ENCODE data around the gene ATP9A.
"Not testable (repeated sequence)": the region's sequence is repeated elsewhere in the genome, so short reads cannot be mapped to it uniquely, and the experiment has no call there.

ATP9A gene

DNA sequence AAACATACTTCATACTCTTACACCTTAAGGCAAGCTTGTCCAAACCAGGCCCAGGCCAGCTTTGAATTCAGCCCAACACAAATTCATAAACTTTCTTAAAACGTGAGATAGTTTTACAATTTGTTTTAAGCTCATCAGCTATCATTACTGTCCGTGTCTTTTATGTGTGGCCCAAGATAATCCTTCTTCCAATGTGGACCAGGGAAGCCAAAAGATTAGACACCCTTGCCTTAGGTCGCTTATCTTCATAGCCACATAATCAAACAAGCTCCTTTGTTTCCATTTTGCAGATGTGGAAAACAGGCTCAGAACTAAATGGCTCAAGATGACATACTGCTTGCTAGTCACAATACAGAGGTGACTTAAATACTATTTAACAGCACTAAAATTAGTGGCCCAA, 28.1 kb upstream of the ATP9A start:
- DNase-seq = no peak

DNA sequence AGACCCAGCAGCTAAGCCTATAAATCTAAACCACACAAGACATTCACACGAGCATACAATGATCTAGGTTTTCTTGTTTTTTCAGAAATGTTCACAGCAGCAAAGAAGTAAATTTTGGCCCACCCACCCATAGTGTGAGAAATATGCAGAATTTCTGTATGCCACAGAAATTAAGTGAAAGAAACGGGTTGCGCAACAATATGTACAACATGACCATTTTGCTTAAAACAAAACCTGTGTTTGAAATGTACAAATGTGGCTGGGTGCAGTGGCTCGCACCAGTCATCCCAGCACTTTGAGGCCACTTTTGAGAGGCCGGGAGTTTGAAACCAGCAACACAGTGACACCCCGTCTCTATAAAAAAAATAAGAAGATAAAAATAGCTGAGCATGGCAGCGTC, 24.8 kb upstream of the ATP9A start:
- no peak for DNase-seq

GRCh38 chr20:51791626-51792025, 23.4 kb upstream of the ATP9A start:
- no peak for DNase-seq

DNA sequence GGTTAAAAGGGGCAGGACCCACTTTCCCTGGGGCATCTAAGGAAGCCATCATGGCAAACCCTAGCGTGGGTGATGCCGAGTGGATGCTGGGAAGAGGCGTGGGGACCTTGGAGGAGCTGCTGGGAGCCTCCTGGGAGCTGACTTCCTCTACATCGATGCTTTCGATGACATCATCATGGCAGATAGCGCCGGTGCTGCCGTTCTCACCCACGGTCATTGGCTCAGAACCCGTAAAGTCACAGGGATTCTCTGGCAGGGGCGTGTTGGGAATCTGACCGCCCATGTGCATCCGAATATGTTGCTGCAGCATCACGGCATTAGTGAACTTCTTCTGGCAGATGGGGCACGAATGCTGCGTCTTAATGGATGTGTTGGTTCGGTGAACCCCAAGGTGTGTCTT, 22.1 kb upstream of the ATP9A start:
- DNase-seq = no peak

DNA sequence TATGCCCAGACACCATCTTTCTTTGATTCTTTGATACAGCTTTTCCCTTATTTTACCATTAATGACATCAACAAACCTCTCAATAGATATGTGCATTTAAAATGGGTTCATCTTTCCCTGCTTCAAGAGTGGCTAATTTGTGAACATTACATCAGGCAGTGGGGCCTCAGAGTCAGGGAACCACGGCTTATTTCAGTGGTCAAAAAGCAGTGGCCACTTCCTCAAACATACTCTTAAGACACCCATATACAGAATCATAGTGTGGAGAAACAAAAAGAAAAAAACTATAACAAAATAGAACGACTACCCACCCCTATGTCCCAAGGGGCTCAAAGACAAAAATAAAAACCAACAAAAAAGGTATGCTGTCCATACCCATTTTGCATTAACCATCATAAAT, 21.2 kb upstream of the ATP9A start:
- no peak for DNase-seq

- no peak for DNase-seq
Measured at GRCh38 chr20:51788822-51789221, 20.6 kb upstream of the ATP9A start.

DNA sequence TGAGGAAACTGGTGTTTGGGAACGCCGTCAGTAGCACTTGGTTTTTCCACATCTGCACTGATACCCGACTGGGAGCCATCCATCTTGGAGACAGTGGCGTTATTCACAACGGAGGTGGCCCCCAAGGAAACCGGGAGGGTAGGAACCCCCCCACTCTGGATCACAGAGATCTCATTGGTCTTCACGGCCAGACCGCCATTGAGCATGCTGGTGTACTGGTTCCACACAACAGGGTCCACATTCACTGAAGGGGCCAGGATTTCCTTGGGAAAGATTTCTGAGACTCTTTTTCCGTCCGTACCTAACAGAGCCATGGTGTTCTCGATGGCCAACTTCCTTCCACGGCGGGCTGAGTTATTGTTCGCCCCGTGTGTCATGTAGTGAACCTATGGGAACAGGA, 16.1 kb upstream of the ATP9A start:
- no peak for DNase-seq

GRCh38 chr20:51778229-51778759, 10.1 kb upstream of the ATP9A start:
- DNase-seq = not testable (repeated sequence)

DNA sequence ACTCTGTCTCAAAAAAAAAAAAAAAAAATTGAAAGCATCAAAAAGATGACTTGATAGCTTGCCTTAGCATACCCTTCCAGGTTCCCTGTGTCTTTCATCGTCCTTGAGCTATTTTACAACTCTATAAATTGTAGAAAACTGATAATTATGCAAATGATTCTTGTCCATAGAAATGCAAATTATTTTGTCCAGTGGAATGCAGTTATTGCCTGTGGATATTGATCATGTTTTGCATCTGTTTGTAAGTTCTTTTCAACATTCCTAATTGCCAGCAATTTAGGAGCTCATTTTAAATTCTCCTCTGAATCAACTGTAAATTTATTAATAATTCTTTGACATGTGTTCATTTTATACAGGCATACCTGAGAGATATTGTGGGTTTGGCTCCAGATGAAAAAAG, 7.1 kb upstream of the ATP9A start:
- DNase-seq = no peak

DNA sequence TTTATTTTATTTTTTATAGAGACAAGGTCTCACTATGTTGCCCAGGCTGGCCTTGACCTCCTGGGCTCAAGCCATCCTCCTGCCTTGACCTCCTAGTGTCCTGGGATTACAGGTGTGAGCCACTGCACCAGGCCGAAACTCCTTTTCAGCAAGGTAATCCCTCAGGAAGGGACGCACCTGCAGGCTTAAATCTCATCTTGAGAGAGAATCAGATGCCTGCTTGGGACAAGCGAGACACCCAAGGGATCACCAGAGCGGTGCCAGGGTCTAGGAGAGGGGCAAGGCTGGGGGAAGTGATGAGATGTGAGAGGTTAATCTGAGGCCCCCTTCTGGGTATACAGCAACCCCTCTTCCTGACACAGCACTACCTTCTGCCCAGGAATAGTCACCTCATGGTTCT, 4.0 kb upstream of the ATP9A start:
- no peak for DNase-seq

DNA sequence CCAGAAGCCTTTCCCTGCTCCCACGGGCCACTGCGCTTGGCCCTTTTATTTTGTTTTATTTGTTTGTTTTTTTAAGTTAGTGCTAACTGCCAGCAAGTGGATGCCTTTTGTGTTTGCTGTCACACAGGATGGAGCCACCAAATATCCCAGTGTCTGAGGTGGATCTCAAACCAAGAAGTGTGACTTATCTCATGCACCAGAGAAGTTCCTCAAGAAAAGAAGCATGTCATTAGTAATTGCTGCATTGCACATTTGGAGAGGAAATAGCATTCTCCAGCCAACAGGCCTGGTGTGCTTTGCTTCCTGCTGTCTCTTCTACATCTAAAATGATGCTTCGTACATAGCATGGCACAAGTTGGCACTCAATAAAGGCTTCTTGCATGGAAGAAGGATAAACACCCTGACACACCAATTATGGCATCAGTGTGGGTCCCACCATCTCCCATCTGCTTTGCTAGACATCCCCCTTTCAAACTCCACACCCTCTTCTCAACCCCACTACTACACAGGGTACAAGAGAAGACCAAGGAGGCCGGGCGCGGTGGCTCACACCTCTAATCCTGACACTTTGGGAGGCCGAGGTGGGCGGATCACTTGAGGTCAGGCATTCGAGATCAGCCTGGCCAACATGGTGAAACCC, 1.9 kb upstream of the ATP9A start:
- no peak for DNase-seq

DNA sequence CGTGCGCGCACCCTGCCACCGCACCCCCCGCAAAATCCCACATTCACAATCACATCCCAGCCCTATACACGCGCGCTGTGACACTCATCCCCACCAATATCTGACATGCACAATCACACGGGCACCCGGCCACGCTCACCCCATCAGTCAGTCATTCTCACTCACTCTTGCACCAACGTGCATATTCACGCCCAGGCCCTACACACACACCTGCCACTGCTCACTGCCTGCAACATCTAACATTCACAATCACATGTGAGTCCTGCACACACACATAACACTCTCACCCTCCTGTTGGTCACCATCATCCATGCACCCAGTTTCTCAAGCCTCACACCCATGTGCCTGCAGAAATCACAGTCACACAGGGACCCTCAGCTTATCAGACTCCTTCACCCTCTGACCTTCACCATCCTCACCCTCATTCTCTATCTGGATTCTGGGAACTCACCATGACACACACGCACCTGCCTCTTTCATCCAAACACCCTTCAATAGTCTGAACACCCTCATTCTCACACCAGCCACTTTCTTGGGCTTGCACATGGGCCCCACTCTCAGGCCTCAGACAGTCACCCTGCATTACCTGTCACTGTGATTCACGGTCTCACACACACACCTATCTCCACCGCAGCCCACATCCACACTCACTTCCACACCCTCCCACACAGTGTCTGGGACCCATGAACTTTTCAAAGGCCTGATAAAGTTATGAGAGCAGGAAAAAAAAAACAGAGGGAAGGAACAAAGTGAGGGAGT, 748 bp upstream of the ATP9A start:
- DNase-seq = no peak

DNA sequence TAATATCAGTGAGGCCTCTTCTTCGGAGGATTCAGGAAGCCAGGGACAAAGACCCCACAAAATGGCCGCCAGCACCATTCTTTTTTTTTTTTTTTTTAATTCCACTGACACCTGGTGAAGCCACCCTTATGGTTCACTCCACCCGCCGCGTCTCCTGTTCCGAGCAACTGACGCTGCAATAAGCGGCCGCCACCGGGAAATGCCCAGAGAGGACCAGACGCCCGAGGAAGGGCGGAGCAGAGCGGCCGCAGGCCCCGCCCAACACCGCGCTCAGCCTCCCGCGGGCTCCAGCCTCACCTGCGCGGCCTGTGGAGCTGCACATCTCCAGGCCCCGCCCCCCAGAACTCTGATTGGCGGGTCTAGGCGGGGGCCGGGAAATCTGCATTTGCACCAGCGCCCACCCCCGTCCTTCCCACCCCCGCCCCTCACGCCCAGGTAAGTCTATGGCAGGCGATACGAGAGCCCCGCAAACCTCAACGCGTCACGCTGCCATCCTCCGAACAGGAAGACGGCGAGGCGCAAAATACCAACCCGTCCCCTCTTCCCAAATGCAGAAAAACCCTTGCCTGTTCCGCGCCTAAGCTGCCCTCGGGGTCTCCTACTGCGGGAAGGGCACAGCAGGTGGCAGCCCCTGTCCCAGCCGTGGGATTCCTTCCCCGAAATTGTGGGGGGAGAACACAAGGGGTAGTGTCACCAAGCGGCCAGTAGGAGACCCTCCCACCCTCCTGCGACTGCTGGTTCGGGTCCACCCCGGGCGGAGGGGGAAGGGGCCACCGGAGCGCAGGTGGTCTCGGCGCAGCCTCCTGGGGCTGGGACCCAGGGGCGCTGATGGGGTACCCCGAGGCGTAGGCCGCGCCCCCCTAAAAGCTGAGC, 960 bp downstream of the ATP9A start:
- DNase-seq = peak; percentile 16 to 32

DNA sequence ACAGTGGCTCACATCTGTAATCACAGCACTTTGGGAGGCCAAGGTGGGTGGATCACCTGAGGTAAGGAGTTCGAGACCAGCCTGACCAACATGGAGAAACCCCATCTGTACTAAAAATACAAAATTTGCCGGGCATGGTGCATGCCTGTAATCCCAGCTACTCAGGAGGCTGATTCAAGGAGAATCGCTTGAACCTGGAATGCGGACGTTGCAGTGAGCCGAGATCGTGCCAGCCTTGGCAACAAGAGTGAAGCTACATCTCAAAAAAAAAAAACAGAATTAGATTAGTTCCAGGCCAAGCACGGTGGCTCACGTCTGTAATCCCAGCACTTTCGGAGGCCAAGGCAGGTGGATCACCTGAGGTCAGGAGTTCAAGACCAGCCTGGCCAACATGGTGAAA, 2.8 kb downstream of the ATP9A start:
- DNase-seq = not testable (repeated sequence)

DNA sequence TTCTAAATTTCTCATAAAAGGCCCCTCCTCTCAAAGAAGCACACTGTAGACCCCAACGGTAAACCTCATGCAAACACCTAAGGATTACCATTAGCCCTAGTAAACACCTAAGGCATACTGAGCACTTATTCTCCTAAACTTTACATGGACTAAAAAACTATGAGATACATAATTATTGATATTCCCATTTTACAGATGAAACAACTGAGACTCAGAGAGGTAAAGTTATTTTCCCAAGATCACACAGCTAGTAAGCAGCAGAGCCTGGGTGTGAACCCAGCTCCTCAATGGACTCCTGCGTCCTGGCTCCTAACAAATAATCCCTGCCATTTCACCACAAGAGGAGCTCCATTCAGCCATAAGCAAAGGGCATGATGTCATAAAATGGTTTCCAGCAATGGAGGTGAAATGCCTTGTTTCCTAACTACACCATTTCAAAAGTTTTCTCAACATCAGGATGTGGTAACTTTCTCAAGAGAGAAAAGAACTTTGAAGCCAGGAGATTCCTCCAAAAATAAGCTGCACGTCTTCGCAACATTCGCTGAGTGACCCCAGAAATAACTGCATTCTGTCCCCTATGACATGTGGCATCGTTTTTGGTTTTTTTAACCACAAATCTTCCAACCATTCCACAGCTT, 4.1 kb downstream of the ATP9A start:
- DNase-seq = no peak

- no peak for DNase-seq
Measured at GRCh38 chr20:51760905-51761546, 7.2 kb downstream of the ATP9A start.

DNA sequence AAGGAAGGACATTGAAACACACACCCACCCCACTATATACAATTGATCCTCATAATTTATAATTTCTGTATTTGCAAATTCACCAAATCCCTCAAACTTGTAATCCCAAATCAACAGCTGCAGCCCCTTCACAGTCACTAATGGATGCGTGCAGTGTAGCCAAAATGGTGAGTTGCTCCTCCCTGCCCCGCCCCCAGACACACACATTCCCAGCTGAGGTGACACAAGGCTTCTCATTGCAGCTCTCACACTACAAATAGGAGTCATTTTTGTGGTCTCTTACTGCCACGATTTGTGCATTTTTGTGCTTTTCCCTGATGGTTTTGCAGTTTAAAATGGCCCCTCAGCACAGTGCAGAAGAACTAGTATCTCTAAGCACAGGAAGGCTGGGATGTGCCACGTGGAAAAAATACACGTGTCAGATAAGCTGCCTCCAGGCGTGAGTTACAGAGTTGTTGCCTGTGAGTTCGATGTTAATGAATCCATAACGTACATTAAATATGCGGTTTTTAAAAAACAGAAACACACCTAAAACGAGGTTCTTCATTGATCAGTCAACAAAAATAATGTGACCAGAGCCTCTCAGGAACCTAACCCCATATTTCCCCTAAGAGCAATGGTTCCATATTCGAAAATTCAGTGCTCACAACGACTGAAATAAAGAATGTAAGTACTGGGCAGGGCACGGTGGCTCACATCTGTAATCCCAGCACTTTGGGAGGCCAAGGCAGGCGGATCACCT, 8.2 kb downstream of the ATP9A start:
- DNase-seq = no peak

GRCh38 chr20:51758978-51759544, 9.1 kb downstream of the ATP9A start:
- DNase-seq = no peak

- no peak for DNase-seq
Measured at GRCh38 chr20:51757226-51757625, 11.0 kb downstream of the ATP9A start.

DNA sequence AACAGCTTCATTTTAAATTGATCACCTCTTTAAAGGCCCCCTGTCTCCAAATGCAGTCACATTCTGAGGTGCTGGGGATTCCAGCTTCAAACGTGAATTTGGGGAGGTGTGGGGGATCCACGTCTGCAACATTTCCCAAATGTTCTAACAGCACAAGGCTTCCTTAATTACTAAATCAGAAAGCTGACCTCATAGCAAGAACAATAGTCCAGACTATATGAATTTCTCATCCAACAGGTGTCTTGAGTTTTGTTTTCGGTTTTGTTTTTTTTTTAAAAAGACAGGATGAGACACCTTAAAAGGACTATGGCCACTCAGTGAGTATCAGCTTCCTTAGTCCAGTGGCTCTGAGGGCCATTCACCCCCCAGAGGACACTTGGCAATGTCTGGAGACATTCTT, 11.5 kb downstream of the ATP9A start:
- no peak for DNase-seq

- DNase-seq = not testable (repeated sequence)
Measured at GRCh38 chr20:51753220-51753619, 15.0 kb downstream of the ATP9A start.

Data from activated CD4-positive, alpha-beta T cell treated with anti-CD3 and anti-CD28 coated beads for 4 hours (primary cell).